Measurements from ENCODE around the gene CXCL11.

DNA sequence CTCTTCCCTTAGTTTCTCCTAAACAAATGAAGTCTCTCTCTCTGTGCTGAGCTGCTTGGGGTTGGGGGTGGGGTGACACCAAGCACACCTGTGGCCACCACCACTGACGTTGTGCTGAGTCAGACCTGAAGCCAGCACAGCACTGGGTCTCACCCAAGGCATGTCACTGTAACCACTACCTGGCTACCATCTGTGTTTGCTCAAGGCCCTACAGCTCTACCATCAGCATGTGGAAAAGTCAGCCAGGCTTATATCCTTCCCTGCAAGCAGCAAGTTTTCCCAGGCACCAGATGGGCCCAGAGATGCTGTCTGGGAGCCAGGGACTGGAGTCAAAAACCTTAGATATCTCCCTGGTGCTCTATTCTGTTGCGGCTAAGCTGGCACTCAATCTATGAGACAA is 19.5 kb downstream of the CXCL11 start:
- no peak for TF ChIP-seq POLR2A (IDR thresholded peaks at IDR 0.05)
- TF ChIP-seq, protein P1, sequence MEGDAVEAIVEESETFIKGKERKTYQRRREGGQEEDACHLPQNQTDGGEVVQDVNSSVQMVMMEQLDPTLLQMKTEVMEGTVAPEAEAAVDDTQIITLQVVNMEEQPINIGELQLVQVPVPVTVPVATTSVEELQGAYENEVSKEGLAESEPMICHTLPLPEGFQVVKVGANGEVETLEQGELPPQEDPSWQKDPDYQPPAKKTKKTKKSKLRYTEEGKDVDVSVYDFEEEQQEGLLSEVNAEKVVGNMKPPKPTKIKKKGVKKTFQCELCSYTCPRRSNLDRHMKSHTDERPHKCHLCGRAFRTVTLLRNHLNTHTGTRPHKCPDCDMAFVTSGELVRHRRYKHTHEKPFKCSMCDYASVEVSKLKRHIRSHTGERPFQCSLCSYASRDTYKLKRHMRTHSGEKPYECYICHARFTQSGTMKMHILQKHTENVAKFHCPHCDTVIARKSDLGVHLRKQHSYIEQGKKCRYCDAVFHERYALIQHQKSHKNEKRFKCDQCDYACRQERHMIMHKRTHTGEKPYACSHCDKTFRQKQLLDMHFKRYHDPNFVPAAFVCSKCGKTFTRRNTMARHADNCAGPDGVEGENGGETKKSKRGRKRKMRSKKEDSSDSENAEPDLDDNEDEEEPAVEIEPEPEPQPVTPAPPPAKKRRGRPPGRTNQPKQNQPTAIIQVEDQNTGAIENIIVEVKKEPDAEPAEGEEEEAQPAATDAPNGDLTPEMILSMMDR (IDR thresholded peaks at IDR 0.05 in 4 of 5, conservative IDR thresholded peaks at IDR 0.05 in 1 of 5), result no peak

All from gastrocnemius medialis (tissue), 4 donors.